ENCODE measurements around the gene RRP15. TPM values are rescaled to one million over a fixed set of nuclear protein-coding genes. Genes with fewer than 3 reads are reported as not detected.

RRP15 gene
- total RNA-seq, 1 experiment from 2014 or later: 36.0 TPM

Other genes starting within 250 kb of the RRP15 start
- gene TGFB2, start 60.0 kb downstream of the RRP15 start, total RNA-seq (2021): 1.0 to 2.5 TPM (median 1.5 TPM) in 3 replicates

Data from WTC11 (cell line).